ENCODE results near the gene CYBB.

- TF ChIP-seq POLR2AphosphoS5 (IDR thresholded peaks at IDR 0.05; ENCODE audit: low read depth, low read length) (no peak), POLR2A (IDR thresholded peaks at IDR 0.05; ENCODE audit: low read depth, low read length) (no peak), TAF1 (IDR thresholded peaks at IDR 0.05; ENCODE audit: borderline replicate concordance, low read depth, low read length) (no peak)
These were observed 83.0 kb downstream of the CYBB start for GRCh38 chrX:37862851-37863250.
